ENCODE measurements around the gene PSD4. TPM values are rescaled to one million over a fixed set of nuclear protein-coding genes. Genes with fewer than 3 reads are reported as not detected.

Gene PSD4
- total and polyA plus RNA-seq, 2 of the 8 experiments (the other 6 are each of a cell fraction or from before 2014, with no cell fraction given), result 0.53 to 1.2 TPM

- Histone ChIP-seq H2BK5ac (ENCODE audit: low read depth, low read length) (no peak overlapping the region), H2BK20ac (ENCODE audit: low read length) (no peak overlapping the region), H3K18ac (ENCODE audit: extremely low read depth, low read length) (no peak overlapping the region; the same call in 1 of the 2 replicates), H4K8ac (ENCODE audit: extremely low read depth, insufficient read depth, low read length) (no peak overlapping the region; the same call in 1 of the 2 replicates), H3K27ac (ENCODE audit: low read depth, low read length) (no peak overlapping the region), H3K56ac (replicated peaks; ENCODE audit: insufficient read length, low read depth, low read length) (no peak overlapping the region), H2BK15ac (ENCODE audit: low read length) (0 out of 2 replicates have a peak overlapping the region, but pooled peaks have one; percentile 29), H3K14ac (ENCODE audit: insufficient read length) (no peak overlapping the region), H3K9ac (replicated peaks in 1 of 4; ENCODE audit: extremely low read depth in 1 of 4, low read depth in 3 of 4, low read length in 3 of 4) (no peak overlapping the region), H3K4ac (replicated peaks; ENCODE audit: insufficient read length, low read depth, low read length) (no peak overlapping the region), H3K23me2 (ENCODE audit: low read depth, low read length) (no peaks in the 10 kb centered on the region), H2AK5ac (ENCODE audit: low read depth, low read length) (no peak overlapping the region), H3K9me3 (ENCODE audit: insufficient read depth in 2 of 2, low read depth in 1 of 2, low read length in 1 of 2) (no peaks in the 10 kb centered on the region), H4K20me1 (replicated peaks in 1 of 2; ENCODE audit: control insufficient read depth in 1 of 2, insufficient read depth in 2 of 2, low read length in 2 of 2) (no peaks in the 10 kb centered on the region), H3K4me1 (replicated peaks in 1 of 4; ENCODE audit: control insufficient read depth in 3 of 4, insufficient read depth in 4 of 4, low read length in 3 of 4) (peaks cover 0 to 6% (median 5%) of the 10 kb centered on the region in 4 experiments; a peak in 3 of 7 replicates), H3K36me3 (ENCODE audit: control insufficient read depth in 2 of 4, insufficient read depth in 4 of 4, low read length in 3 of 4) (no peaks in the 10 kb centered on the region), H3K23ac (ENCODE audit: insufficient read length) (no peak overlapping the region), H3K27me3 (replicated peaks in 1 of 4; ENCODE audit: control insufficient read depth in 3 of 4, extremely low read depth in 1 of 4, insufficient read depth in 3 of 4, low read length in 3 of 4) (peaks cover 0 to 3% (median 0%) of the 10 kb centered on the region in 4 experiments; a peak in 1 of 7 replicates), H2BK12ac (ENCODE audit: low read depth, low read length) (peak overlapping the region; percentile 60; the same call in 1 of the 2 replicates), H3K4me2 (ENCODE audit: insufficient read depth in 1 of 2, low read depth in 2 of 2, low read length in 2 of 2) (no peak overlapping the region), H2BK120ac (replicated peaks; ENCODE audit: low read depth, low read length) (no peak overlapping the region), H2AFZ (ENCODE audit: low read length) (no peak overlapping the region), H3K4me3 (ENCODE audit: extremely low read depth in 1 of 4, insufficient read depth in 2 of 4, low read depth in 3 of 4, low read length in 4 of 4) (no peak overlapping the region), H4K91ac (replicated peaks; ENCODE audit: insufficient read length, low read length) (peak overlapping the region; percentile 29), H3K79me1 (ENCODE audit: low read depth, low read length) (no peaks in the 10 kb centered on the region), H3K79me2 (ENCODE audit: control insufficient read depth in 1 of 2, insufficient read depth in 2 of 2, low read length in 2 of 2) (no peaks in the 10 kb centered on the region), H4K5ac (ENCODE audit: insufficient read length, low read depth, low read length) (no peak overlapping the region)
- ChIA-PET CTCF (ENCODE audit: partially characterized antibody) (interaction anchor here (0.6 to 5.1 kb wide), 16 partner anchors 8 to 176 kb away, joined by 3 to 43 read pairs (median 4); no protein-coding TSS in a partner anchor), POLR2A (ENCODE audit: partially characterized antibody) (interaction anchor here (0.5 to 2.1 kb wide), 3 partner anchors 11 to 665 kb away, joined by 3 to 7 read pairs (median 4); no protein-coding TSS in a partner anchor)
- FAIRE-seq (no peak), DNase-seq (ENCODE audit: low read depth in 1 of 2, low spot score in 2 of 2) (no peak)
- WGBS, 2 experiments (ENCODE audit: extremely low coverage in 1 of 2, insufficient coverage in 1 of 2, insufficient read length in 1 of 2, insufficient replicate concordance in 2 of 2, low coverage in 1 of 2, low lambda C conversion rate in 2 of 2, missing lambda C conversion rate in 1 of 2), result 90% methylated on average over 14 of the region's 14 CpGs; no CpG with 5 or more reads in 1 of the 2 experiments
- no peak for TF ChIP-seq SIRT6 (IDR thresholded peaks at IDR 0.05; ENCODE audit: low read length)
- TF ChIP-seq POU5F1 (IDR thresholded peaks at IDR 0.05; ENCODE audit: low read depth, low read length), result no peak
- no peak for TF ChIP-seq CTBP2 (IDR thresholded peaks at IDR 0.05; ENCODE audit: borderline replicate concordance, insufficient read depth, insufficient read length, low read length)
- TF ChIP-seq E2F6 (IDR thresholded peaks at IDR 0.05), result no peak
- TF ChIP-seq CEBPB (IDR thresholded peaks at IDR 0.05; ENCODE audit: low read depth, low read length), result no peak
- no peak for TF ChIP-seq RNF2 (IDR thresholded peaks at IDR 0.05; ENCODE audit: borderline replicate concordance, low read depth, low read length, missing control alignments, poor library complexity, severe bottlenecking)
- TF ChIP-seq GABPA (IDR thresholded peaks at IDR 0.05; ENCODE audit: borderline replicate concordance, insufficient read depth, low read length), result no peak
- TF ChIP-seq EGR1 (IDR thresholded peaks at IDR 0.05; ENCODE audit: borderline replicate concordance, low read depth, low read length), result no peak
- TF ChIP-seq SRF (IDR thresholded peaks at IDR 0.05; ENCODE audit: low read depth, low read length), result no peak
- no peak for TF ChIP-seq HDAC6 (IDR thresholded peaks at IDR 0.05; ENCODE audit: low read depth, low read length)
- TF ChIP-seq BACH1 (IDR thresholded peaks at IDR 0.05; ENCODE audit: low read length), result no peak
These were observed 39.5 kb downstream of the PSD4 start for GRCh38 chr2:113213061-113213930.
